Chondrocyte (in vitro differentiated cells): ENCODE data around the gene REEP3. TPM values are rescaled to one million over a fixed set of nuclear protein-coding genes. Genes with fewer than 3 reads are reported as not detected.

Experiments
- DNase-seq: peaks from one replicate; pipeline ENCODE4 v3.0.0; 2021; ENCODE audit warnings: mixed read lengths, low spot score
- H3K27ac Mint-ChIP-seq: one replicate; pipeline ENCODE4 v1.8.0; 2021; ENCODE audit warnings: mild to moderate bottlenecking, moderate library complexity, mixed read lengths; ENCODE audit not compliant: unreplicated experiment
- H3K27me3 Mint-ChIP-seq: 2 replicates; pipeline ENCODE4 v1.8.0; 2021; ENCODE audit warnings: low read depth, mixed read lengths
- H3K36me3 Mint-ChIP-seq: 2 replicates; pipeline ENCODE4 v1.8.0; 2021; ENCODE audit warnings: low read depth, mixed read lengths
- H3K4me1 Mint-ChIP-seq: 2 replicates; pipeline ENCODE4 v1.8.0; 2021; ENCODE audit warnings: low read depth, mild to moderate bottlenecking, mixed read lengths
- H3K4me3 Mint-ChIP-seq: one replicate; pipeline ENCODE4 v1.8.0; 2021; ENCODE audit warnings: mild to moderate bottlenecking, moderate library complexity, mixed read lengths; ENCODE audit not compliant: unreplicated experiment
- H3K9me3 Mint-ChIP-seq: 2 replicates; pipeline ENCODE4 v1.8.0; 2021; ENCODE audit warnings: low read depth, mixed read lengths
- total RNA-seq: library from RNA; stranded (reverse); gene quantifications from 3 replicates; pipeline ENCODE4 v1.2.1, GENCODE V29; 2021
- TF ChIP-seq, protein P1 (sequence below): fragments of 200-600 bp; sonication (generic); IDR thresholded peaks from 2 replicates; pipeline ENCODE4 v1.5.0; 2021; ENCODE audit warnings: antibody characterized with exemption, mild to moderate bottlenecking, moderate library complexity

Gene REEP3
- total RNA-seq, 1 donor from 2014 or later: 80.6 TPM

DNA sequence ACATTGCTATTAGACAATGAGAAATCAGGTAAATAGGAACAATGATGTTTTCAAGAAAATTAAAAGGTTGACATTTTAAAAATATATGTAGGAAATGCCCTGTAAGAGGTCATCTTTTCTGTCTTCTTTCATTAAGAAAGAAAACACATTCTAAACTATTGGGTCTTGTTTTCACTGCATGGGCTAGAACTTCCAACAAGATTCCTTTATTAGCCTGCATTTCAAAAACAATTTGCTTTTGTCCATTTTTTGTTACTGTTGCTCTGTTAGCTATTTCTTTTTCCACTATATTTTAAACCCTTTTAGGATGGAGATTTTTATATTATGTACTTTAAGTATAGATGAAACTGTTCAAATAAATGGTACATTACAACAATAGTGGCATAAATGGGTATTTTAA, 9.2 kb downstream of the REEP3 start:
- Mint-ChIP-seq H3K27me3 (no peaks in the 10 kb centered on the region), H3K4me3 (no peak overlapping the region), H3K27ac (no peak overlapping the region), H3K36me3 (peaks cover 11% of the 10 kb centered on the region), H3K4me1 (peaks cover 20% of the 10 kb centered on the region), H3K9me3 (peaks cover 3% of the 10 kb centered on the region)
- no peak for DNase-seq
- TF ChIP-seq, protein P1, sequence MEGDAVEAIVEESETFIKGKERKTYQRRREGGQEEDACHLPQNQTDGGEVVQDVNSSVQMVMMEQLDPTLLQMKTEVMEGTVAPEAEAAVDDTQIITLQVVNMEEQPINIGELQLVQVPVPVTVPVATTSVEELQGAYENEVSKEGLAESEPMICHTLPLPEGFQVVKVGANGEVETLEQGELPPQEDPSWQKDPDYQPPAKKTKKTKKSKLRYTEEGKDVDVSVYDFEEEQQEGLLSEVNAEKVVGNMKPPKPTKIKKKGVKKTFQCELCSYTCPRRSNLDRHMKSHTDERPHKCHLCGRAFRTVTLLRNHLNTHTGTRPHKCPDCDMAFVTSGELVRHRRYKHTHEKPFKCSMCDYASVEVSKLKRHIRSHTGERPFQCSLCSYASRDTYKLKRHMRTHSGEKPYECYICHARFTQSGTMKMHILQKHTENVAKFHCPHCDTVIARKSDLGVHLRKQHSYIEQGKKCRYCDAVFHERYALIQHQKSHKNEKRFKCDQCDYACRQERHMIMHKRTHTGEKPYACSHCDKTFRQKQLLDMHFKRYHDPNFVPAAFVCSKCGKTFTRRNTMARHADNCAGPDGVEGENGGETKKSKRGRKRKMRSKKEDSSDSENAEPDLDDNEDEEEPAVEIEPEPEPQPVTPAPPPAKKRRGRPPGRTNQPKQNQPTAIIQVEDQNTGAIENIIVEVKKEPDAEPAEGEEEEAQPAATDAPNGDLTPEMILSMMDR: no peak

DNA sequence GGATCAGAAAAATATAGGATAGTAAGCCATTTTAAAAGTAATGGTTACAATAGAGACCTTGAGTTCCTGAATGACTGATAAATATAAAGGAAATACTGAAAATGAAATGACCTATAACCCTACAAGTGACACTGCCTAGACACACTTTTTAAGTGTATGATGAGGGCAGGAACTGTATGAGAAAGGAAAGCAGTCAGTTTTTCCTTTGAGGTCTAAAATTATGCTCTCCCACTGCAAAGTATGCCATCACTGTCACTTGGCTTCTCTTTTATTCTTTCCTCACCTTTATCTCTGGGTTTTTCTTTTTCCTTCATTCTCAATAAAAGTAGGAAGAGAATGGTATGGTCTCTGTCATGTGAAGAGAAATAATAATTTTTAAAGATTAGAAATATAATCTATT, 13.5 kb downstream of the REEP3 start:
- no peaks in the 10 kb centered on the region for H3K9me3 Mint-ChIP-seq
- H3K27me3 Mint-ChIP-seq: no peaks in the 10 kb centered on the region
- H3K36me3 Mint-ChIP-seq: no peaks in the 10 kb centered on the region
- TF ChIP-seq, protein P1: no peak
- no peak overlapping the region for H3K27ac Mint-ChIP-seq
- H3K4me3 Mint-ChIP-seq: no peak overlapping the region
- DNase-seq: no peak
- H3K4me1 Mint-ChIP-seq: peaks cover 9% of the 10 kb centered on the region

- no peaks in the 10 kb centered on the region for H3K27me3 Mint-ChIP-seq
Measured at GRCh38 chr10:63536698-63537097, 15.5 kb downstream of the REEP3 start.

GRCh38 chr10:63537536-63537935, 16.3 kb downstream of the REEP3 start:
- no peaks in the 10 kb centered on the region for H3K36me3 Mint-ChIP-seq
- H3K9me3 Mint-ChIP-seq: no peaks in the 10 kb centered on the region
- peaks cover 18% of the 10 kb centered on the region for H3K4me1 Mint-ChIP-seq
- TF ChIP-seq, protein P1: no peak
- no peak for DNase-seq
- no peaks in the 10 kb centered on the region for H3K27me3 Mint-ChIP-seq
- H3K27ac Mint-ChIP-seq: no peak overlapping the region
- no peak overlapping the region for H3K4me3 Mint-ChIP-seq

More at GRCh38 chr10:63536698-63537097, 15.5 kb downstream of the REEP3 start:
- no peak for DNase-seq
- peaks cover 18% of the 10 kb centered on the region for H3K4me1 Mint-ChIP-seq
- no peaks in the 10 kb centered on the region for H3K36me3 Mint-ChIP-seq
- no peak overlapping the region for H3K4me3 Mint-ChIP-seq
- H3K27ac Mint-ChIP-seq: no peak overlapping the region
- no peaks in the 10 kb centered on the region for H3K9me3 Mint-ChIP-seq
- TF ChIP-seq, protein P1: no peak

GRCh38 chr10:63539377-63539776, 18.2 kb downstream of the REEP3 start:
- H3K4me1 Mint-ChIP-seq: peaks cover 30% of the 10 kb centered on the region
- DNase-seq: no peak
- H3K9me3 Mint-ChIP-seq: no peaks in the 10 kb centered on the region
- H3K36me3 Mint-ChIP-seq: peaks cover 2% of the 10 kb centered on the region
- TF ChIP-seq, protein P1: no peak
- no peaks in the 10 kb centered on the region for H3K27me3 Mint-ChIP-seq
- H3K27ac Mint-ChIP-seq: no peak overlapping the region
- no peak overlapping the region for H3K4me3 Mint-ChIP-seq
